ENCODE data around the gene PLEKHM3. TPM values are rescaled to one million over a fixed set of nuclear protein-coding genes. Genes with fewer than 3 reads are reported as not detected.

Gene PLEKHM3
- total and polyA plus RNA-seq, 2 of the 13 experiments (the other 11 are each of a cell fraction or from before 2014, with no cell fraction given): 4.5 to 4.7 TPM

- no peak for TF ChIP-seq IRX3 (CRISPR knock-in tag; IDR thresholded peaks at IDR 0.05; ENCODE audit: borderline replicate concordance, low read depth)
- TF ChIP-seq ZBTB49 (CRISPR knock-in tag; IDR thresholded peaks at IDR 0.05; ENCODE audit: borderline replicate concordance): no peak
- TF ChIP-seq ZNF30 (CRISPR knock-in tag; IDR thresholded peaks at IDR 0.05): no peak
- no peak for TF ChIP-seq MAFG (CRISPR knock-in tag; IDR thresholded peaks at IDR 0.05)
- TF ChIP-seq SCMH1 (CRISPR knock-in tag; IDR thresholded peaks at IDR 0.05; ENCODE audit: borderline replicate concordance): no peak
- TF ChIP-seq RARG (CRISPR knock-in tag; IDR thresholded peaks at IDR 0.05; ENCODE audit: low read depth): no peak
- no peak for TF ChIP-seq NONO (IDR thresholded peaks at IDR 0.05)
- TF ChIP-seq NONO (CRISPR knock-in tag; conservative IDR thresholded peaks at IDR 0.05): no peak
- 0 out of 2 replicates have a peak, but pooled peaks have one; percentile 34 for TF ChIP-seq ZNF318 (CRISPR knock-in tag; IDR thresholded peaks at IDR 0.05)
- no peak for TF ChIP-seq TERF1 (CRISPR knock-in tag; IDR thresholded peaks at IDR 0.05)
- no peak for TF ChIP-seq ZNF747 (CRISPR knock-in tag; IDR thresholded peaks at IDR 0.05; ENCODE audit: borderline replicate concordance)
- no peak for TF ChIP-seq ZFYVE20 (CRISPR knock-in tag; IDR thresholded peaks at IDR 0.05; ENCODE audit: borderline replicate concordance, low read depth)
- no peak for TF ChIP-seq RFXANK (CRISPR knock-in tag; IDR thresholded peaks at IDR 0.05)
- TF ChIP-seq GFI1 (CRISPR knock-in tag; IDR thresholded peaks at IDR 0.05; ENCODE audit: borderline replicate concordance): 0 out of 2 replicates have a peak, but pooled peaks have one; percentile 25
- TF ChIP-seq MZF1 (CRISPR knock-in tag; IDR thresholded peaks at IDR 0.05; ENCODE audit: borderline replicate concordance): no peak
- TF ChIP-seq ZNF263 (CRISPR knock-in tag; IDR thresholded peaks at IDR 0.05): no peak
- peak; percentile 39; the same call in 1 of the 2 replicates for TF ChIP-seq MEIS1 (CRISPR knock-in tag; IDR thresholded peaks at IDR 0.05; ENCODE audit: borderline replicate concordance)
- peak; percentile 44; the same call in 1 of the 2 replicates for TF ChIP-seq ZFX (CRISPR knock-in tag; IDR thresholded peaks at IDR 0.05; ENCODE audit: low read depth)
Observed at GRCh38 chr2:207830778-207831438, 194.4 kb downstream of the PLEKHM3 start (continued).

Data from HepG2 (cell line).